Cardiac muscle cell (in vitro differentiated cells and primary cell): ENCODE measurements around the gene GPA33. TPM values are rescaled to one million over a fixed set of nuclear protein-coding genes. Genes with fewer than 3 reads are reported as not detected.

Experiments
- DNase-seq, 2 donors: peaks; one replicate each; pipeline versions ENCODE4 v3.0.0 to v3.0.0-alpha.2; 2010 to 2017; ENCODE audit warnings: low read depth in 1 of 2, low spot score in 1 of 2
- H3K27ac ChIP-seq: fragments of 200-600 bp; sonication (generic); 2 replicates; pipeline ENCODE4 v1.5.1; 2016
- H3K27me3 ChIP-seq: fragments of 200-600 bp; sonication (generic); 2 replicates; pipeline ENCODE4 v1.6.0; 2016; ENCODE audit warnings: control low read depth
- H3K36me3 ChIP-seq: fragments of 200-600 bp; sonication (generic); 2 replicates; pipeline ENCODE4 v1.5.1; 2016; ENCODE audit warnings: control low read depth
- H3K4me1 ChIP-seq: fragments of 200-600 bp; sonication (generic); 2 replicates; pipeline ENCODE4 v1.8.1; 2017; ENCODE audit warnings: low read depth, mild to moderate bottlenecking, mixed run types
- H3K4me3 ChIP-seq: fragments of 200-600 bp; sonication (generic); 2 replicates; pipeline ENCODE4 v1.5.1; 2016; ENCODE audit warnings: mild to moderate bottlenecking
- H3K9me3 ChIP-seq: fragments of 200-600 bp; sonication (generic); 2 replicates; pipeline ENCODE4 v1.5.1; 2017; ENCODE audit warnings: low read depth, mild to moderate bottlenecking, control low read depth
- polyA plus RNA-seq: library from polyadenylated mRNA; unstranded; fragments of >200 nt; fragmentation: Nextera tagmentation; extraction: Ambion mirVana; gene quantifications from 2 replicates; pipeline ENCODE4 v1.2.1, GENCODE V29; 2016
- total RNA-seq: library from RNA; depleted of rRNA; stranded (reverse); fragments of >200 nt; gene quantifications from 2 replicates; pipeline ENCODE4 v1.2.3, GENCODE V29; 2016
- TF ChIP-seq, protein P1 (sequence below): IDR thresholded peaks from 2 replicates; pipeline ENCODE4 v1.5.1; 2012; ENCODE audit warnings: low read depth, mild to moderate bottlenecking, low read length

GPA33 gene
- total and polyA plus RNA-seq, 2 experiments from 2014 or later, result 0.35 to 0.69 TPM

DNA sequence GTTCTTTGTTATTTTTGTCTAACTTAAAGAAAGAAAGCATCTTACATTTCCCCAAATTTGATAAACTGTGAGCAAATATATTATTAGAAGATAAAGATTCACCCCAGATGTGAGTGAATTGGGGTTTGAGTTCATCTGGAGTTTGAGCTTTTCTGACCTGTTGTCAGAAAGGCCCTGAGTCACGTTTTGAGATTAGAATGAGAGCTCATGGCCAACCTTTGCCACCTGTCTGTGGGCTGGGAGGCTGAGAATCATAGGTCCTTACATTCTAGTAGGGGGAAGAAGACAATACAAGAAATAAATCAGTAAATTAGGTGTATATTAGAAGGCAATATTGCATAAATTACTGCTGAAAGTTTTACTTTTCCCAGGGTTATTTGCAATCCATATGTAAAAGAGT is 26.0 kb upstream of the GPA33 start:
- Histone ChIP-seq H3K27me3 (no peaks in the 10 kb centered on the region), H3K4me1 (peaks cover 12% of the 10 kb centered on the region), H3K9me3 (no peaks in the 10 kb centered on the region), H3K4me3 (no peak overlapping the region), H3K36me3 (peaks cover 21% of the 10 kb centered on the region), H3K27ac (no peak overlapping the region)
- no peak for DNase-seq
- TF ChIP-seq, protein P1, sequence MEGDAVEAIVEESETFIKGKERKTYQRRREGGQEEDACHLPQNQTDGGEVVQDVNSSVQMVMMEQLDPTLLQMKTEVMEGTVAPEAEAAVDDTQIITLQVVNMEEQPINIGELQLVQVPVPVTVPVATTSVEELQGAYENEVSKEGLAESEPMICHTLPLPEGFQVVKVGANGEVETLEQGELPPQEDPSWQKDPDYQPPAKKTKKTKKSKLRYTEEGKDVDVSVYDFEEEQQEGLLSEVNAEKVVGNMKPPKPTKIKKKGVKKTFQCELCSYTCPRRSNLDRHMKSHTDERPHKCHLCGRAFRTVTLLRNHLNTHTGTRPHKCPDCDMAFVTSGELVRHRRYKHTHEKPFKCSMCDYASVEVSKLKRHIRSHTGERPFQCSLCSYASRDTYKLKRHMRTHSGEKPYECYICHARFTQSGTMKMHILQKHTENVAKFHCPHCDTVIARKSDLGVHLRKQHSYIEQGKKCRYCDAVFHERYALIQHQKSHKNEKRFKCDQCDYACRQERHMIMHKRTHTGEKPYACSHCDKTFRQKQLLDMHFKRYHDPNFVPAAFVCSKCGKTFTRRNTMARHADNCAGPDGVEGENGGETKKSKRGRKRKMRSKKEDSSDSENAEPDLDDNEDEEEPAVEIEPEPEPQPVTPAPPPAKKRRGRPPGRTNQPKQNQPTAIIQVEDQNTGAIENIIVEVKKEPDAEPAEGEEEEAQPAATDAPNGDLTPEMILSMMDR, result no peak

DNA sequence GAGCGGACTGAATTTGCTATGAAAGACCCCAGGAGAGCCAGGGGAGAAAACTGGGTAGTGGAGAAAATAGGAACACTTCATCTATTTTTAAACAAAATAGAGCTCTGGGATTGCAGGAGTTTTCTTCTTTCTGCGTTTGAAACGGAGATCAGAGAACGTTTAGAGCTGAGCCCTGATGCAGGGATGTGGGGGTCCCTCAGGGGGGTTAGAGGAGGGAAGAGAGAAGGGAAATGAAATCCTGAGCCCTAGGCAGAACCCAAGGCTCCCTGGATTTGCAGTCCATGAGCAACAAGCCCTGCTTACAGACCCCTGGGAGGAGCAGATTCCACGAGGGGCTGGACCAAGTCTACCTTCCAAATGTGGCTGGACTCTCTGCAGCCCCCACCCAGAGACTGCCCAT is 25.5 kb upstream of the GPA33 start:
- H3K4me1 ChIP-seq, result peaks cover 12% of the 10 kb centered on the region
- peaks cover 18% of the 10 kb centered on the region for H3K36me3 ChIP-seq
- peak overlapping the region; percentile 32 for H3K27ac ChIP-seq
- H3K4me3 ChIP-seq, result no peak overlapping the region
- H3K9me3 ChIP-seq, result no peaks in the 10 kb centered on the region
- no peaks in the 10 kb centered on the region for H3K27me3 ChIP-seq
- TF ChIP-seq, protein P1, result no peak
- DNase-seq, result no peak

DNA sequence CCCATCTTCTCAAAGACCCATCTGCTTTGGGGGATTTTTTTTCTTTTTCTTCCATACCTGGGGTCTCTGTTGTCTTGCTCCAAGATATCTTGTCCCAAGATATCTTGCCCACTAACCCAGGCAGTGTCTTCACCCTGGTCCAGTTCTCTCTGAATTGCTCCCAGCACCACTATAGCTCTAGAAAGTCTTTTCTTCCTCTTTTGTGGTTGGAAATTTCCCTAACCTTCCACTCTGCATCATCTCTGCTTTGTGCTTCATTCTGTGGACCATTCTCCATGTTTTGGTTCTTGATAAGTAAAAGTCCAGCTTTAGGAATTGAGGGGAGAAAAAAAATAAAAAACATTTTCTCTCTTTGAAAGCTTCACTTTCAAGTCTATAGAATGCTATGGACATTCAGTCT is 24.5 kb upstream of the GPA33 start:
- H3K4me3 ChIP-seq, result no peak overlapping the region
- peaks cover 12% of the 10 kb centered on the region for H3K4me1 ChIP-seq
- H3K27ac ChIP-seq, result no peak overlapping the region
- DNase-seq, result no peak
- TF ChIP-seq, protein P1, result no peak
- H3K36me3 ChIP-seq, result peaks cover 14% of the 10 kb centered on the region
- no peaks in the 10 kb centered on the region for H3K27me3 ChIP-seq
- no peaks in the 10 kb centered on the region for H3K9me3 ChIP-seq

DNA sequence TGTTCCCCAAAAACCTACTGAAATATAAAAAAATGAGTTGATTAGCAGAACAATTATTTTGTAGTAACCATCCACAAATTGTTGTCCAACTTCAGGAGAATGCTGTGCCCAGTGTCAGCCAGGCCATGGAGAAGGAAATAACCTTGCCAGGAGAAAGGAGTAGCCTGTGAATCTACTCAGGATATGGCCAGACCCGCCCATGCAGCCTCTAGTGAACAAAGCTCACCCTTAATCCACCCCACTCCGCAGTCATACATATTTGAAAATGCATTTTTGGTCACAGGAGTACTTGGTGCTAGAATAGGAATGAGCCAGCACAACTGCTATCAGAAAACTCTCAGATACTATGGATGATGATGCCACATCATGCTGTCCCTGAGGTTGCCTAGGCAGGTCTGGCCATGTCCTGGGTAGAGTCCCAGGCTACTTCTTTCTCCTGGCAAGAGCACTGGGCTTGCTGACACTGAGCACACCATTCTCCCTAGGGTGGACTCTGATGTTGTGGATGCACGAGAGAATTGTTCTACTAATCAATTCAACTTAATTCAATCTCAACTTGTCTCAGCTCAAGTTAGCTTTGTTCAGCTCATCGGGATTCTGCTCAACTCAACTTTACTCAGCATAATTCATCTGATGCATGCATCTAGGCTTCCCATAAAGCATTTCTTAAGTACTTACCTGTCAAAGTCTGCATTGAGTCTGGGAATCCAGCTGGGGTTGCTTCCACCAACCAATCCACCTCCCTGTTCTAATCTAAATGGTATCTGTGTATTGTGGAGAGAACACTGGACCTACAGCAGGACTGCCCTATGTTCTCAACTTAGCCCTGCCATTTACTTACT is 21.9 kb upstream of the GPA33 start:
- Histone ChIP-seq H3K27ac (no peak overlapping the region), H3K36me3 (no peaks in the 10 kb centered on the region), H3K4me3 (no peak overlapping the region), H3K4me1 (peaks cover 12% of the 10 kb centered on the region), H3K27me3 (no peaks in the 10 kb centered on the region), H3K9me3 (no peaks in the 10 kb centered on the region)
- DNase-seq, result no peak
- TF ChIP-seq, protein P1, result no peak

DNA sequence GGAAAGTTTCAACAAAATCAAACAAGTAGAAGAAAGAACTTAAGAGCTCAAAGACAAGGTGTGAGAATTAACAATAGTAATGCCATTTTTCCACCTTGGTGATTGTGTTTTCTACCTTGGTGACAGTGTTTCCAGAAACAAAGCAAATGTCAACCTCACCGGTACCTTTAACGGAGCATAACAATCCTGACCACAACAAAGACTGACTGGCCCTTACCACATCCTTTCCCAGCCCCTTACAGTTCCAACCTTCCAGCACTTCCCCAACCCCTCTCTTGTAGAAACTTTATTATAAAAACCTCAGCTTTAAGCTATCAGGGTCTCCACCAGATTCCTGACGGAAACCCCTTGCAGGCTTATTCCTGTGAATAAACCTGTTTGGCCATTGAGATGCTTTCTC is 20.4 kb upstream of the GPA33 start:
- no peak overlapping the region for H3K4me3 ChIP-seq
- TF ChIP-seq, protein P1, result no peak

More for the DNA sequence above, 20.4 kb upstream of the GPA33 start:
- no peaks in the 10 kb centered on the region for H3K36me3 ChIP-seq
- peaks cover 9% of the 10 kb centered on the region for H3K4me1 ChIP-seq
- H3K9me3 ChIP-seq, result no peaks in the 10 kb centered on the region
- H3K27ac ChIP-seq, result no peak overlapping the region
- DNase-seq, result no peak
- no peaks in the 10 kb centered on the region for H3K27me3 ChIP-seq
